GM12872 (cell line): ENCODE data around the gene INPP5A.

Experiments
- TF ChIP-seq, protein P1 (sequence below): IDR thresholded peaks from 3 replicates; pipeline ENCODE4 v1.5.1; 2011; ENCODE audit warnings: low read depth, mild to moderate bottlenecking, low read length, moderate library complexity; ENCODE audit not compliant: insufficient read depth

The INPP5A gene

DNA sequence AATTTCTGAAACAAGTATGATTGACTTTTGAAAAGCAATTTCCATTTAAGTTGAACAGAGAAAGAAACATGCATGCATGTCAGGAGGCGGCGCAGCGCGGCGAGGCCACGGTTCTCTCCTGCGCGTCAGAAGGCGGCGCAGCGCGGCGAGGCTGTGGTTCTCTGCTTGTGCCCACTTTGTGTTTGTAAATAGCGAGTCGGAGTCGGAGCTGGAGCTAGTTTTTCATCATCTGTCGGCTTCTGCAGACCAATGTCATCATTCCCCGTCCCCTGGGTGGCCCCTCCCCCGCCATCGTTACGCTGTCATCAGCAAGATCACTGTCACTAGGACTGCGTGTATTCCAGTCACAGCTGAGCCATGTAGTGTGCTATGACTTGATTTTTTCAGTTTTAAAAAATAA, 49.2 kb downstream of the INPP5A start:
- TF ChIP-seq, protein P1, sequence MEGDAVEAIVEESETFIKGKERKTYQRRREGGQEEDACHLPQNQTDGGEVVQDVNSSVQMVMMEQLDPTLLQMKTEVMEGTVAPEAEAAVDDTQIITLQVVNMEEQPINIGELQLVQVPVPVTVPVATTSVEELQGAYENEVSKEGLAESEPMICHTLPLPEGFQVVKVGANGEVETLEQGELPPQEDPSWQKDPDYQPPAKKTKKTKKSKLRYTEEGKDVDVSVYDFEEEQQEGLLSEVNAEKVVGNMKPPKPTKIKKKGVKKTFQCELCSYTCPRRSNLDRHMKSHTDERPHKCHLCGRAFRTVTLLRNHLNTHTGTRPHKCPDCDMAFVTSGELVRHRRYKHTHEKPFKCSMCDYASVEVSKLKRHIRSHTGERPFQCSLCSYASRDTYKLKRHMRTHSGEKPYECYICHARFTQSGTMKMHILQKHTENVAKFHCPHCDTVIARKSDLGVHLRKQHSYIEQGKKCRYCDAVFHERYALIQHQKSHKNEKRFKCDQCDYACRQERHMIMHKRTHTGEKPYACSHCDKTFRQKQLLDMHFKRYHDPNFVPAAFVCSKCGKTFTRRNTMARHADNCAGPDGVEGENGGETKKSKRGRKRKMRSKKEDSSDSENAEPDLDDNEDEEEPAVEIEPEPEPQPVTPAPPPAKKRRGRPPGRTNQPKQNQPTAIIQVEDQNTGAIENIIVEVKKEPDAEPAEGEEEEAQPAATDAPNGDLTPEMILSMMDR, result no peak

DNA sequence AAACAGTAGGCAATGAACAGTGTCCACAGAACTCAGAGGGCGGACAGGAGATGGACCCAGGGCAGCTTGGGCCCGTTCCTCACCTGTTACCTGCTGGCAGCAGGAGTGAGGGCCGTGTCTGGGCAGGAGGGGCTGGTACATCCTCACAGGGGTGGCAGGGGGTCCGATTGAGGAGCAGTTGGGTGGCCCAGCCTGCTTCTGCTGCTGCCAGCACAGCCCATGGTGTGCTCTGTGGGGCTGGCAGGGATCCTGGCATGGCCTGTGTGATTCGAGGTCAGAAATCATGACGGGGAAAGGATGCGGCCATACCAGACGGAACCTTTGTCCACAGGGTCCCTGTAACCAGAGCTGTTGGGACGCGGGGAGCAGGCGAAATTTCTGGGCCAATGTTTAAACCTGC, 49.6 kb downstream of the INPP5A start:
- TF ChIP-seq, protein P1, result no peak

DNA sequence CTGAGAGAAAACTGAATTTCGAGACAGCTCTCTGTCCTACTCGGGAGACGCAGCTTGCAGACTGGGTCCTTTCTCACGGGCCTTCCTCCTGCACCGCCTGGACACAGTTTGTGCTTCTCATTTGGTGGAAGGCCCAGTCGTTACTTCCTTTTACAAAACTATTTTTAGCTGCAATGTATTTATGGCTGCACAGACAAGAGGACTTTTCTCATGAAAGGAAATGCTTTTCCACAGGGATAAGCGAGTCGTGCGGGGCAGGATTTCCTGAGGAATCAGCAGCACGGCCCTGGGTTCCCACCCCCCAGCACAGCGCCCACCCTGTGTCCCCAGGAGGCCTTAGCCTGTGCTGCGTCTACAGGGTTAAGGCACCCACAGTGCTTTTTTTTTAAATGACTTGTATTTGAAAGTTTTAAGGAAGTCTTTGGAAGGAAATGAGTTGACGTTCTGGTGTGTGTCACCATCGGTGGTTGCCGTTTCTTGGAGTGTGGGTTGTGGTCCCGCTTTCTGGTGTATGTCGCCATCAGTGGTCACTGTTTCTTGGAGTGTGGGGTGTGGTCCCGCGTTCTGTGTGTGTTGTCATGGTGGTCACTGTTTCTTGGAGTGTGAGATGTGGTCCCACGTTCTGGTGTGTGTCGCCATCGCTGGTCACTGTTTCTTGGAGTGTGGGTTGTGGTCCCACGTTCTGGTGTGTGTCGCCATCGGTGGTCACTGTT, 50.9 kb downstream of the INPP5A start:
- TF ChIP-seq, protein P1, result no peak

DNA sequence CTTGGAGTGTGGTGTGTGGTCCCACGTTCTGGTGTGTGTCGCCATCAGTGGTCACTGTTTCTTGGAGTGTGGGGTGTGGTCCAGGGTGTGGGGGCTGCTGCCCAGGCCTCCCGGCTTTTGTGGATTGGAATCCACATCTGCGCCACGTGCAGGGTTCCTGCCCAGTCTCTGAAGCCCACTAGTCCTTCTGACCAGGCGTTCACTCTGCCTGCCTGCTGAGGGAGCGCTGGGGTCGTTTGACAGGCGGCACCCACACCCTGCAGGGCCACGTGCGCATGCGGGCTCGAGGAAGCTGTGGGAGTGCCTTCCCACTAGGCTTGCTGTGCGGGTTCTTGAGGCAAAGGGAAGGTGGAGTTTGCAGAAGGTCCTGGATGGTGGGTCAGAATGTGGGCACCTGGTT, 51.4 kb downstream of the INPP5A start:
- TF ChIP-seq, protein P1, result no peak

DNA sequence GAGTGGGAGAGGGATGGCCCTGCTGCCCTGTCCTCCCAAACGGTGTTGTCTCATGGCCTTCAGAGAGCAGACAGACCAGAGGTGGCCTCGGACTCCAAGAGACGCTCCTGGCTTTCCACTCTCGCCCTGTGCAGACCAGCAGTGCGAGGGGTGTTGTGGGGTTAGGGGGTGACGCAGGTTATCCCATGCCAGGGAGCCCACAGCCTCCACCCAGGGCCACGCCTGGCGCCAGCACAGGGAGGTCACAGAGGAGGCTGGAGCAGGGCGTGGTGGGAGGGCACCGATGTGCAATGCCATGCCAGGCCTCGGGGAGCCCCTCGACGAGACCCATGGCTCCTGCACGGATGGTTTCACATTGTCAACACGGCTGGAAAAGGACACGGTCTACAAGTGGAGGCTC, 52.1 kb downstream of the INPP5A start:
- TF ChIP-seq, protein P1, result no peak

DNA sequence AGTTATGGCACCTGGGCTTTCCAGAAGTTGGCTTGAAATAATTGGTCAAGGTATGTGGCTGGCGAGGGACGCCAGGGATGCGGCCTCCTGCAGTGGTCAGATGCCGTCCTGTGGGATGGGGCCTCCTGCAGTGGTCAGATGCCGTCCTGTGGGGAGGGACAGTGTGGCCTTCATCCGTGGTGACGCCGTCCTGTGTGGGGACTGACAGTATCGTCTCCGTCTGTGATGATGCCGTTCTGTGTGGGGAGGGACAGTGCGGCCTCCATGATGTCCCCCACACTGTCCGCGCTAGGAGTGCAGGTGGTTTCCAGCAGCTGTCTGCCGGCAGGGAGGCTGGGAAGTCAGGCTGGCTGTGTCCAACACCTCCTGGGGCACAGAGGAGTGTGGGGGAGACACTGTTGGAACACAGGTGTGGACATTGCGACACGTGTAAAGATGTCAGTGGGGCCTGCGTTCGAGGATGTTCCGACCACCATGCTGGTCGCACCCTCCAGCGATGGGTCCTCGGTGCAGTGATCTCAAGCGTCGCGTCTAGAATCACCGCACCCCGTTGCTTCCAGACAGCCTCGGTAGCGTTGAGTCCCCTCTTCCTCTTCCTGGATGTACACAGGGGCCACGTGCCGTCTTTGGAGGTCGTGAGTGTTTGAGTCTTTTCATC, 52.6 kb downstream of the INPP5A start:
- TF ChIP-seq, protein P1, result no peak

DNA sequence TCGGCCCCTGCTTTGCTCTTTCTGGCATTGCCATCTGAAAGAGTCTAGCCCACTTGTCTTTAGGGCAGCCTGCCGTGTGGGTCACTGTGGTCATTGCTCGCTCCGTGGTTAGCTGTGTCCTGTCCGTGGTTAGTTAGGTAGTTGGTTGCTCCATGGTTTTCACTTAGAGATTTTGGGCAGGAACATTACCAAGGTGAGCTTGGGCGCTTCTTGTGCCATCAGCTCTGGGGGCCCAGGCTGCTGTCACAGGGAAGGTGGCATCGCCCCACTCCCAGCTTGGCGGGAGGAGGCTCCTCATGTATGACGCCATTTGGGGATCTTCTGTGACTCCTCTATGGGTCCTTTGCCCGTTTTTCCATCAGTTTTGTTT, 53.1 kb downstream of the INPP5A start:
- TF ChIP-seq, protein P1, result no peak
